Small intestine (tissue), 7 donors: ENCODE measurements around the gene FCGBP. TPM values are rescaled to one million over a fixed set of nuclear protein-coding genes. Genes with fewer than 3 reads are reported as not detected.
"Not testable (repeated sequence)": the region's sequence is repeated elsewhere in the genome, so short reads cannot be mapped to it uniquely, and the experiment has no call there.

Experiments used
- DNase-seq, 2 donors: peaks; one replicate each; pipeline versions ENCODE4 v3.0.0 to v3.0.0-alpha.2; 2013
- FAIRE-seq: peaks from 2 replicates; lab custom pipeline; 2012; peaks lifted over from hg19 to GRCh38; lab: Jason Lieb, UNC
- H3K27ac ChIP-seq, 3 donors: one replicate each; pipeline ENCODE4 v1.5.1; 2013; ENCODE audit warnings: low read length in 2 of 3, mild to moderate bottlenecking in 2 of 3, control low read depth in 1 of 3, inconsistent platforms in 1 of 3, low read depth in 1 of 3, moderate library complexity in 1 of 3
- H3K27me3 ChIP-seq, 3 donors: one replicate each; pipeline ENCODE4 v1.6.1; 2013; ENCODE audit warnings: low read length in 3 of 3, inconsistent platforms in 1 of 3; ENCODE audit not compliant: control insufficient read depth in 3 of 3, insufficient read depth in 3 of 3
- H3K36me3 ChIP-seq, 3 donors: one replicate each; pipeline ENCODE4 v1.6.1; 2013; ENCODE audit warnings: low read length in 3 of 3, inconsistent platforms in 1 of 3, low read depth in 1 of 3, mild to moderate bottlenecking in 1 of 3, moderate library complexity in 1 of 3; ENCODE audit not compliant: control insufficient read depth in 3 of 3, insufficient read depth in 2 of 3
- H3K4me1 ChIP-seq, 3 donors: one replicate each; pipeline ENCODE4 v1.6.1; 2013; ENCODE audit warnings: low read length in 2 of 3, inconsistent platforms in 1 of 3, low read depth in 1 of 3, mild to moderate bottlenecking in 1 of 3, moderate library complexity in 1 of 3; ENCODE audit not compliant: control insufficient read depth in 3 of 3, insufficient read depth in 2 of 3
- H3K4me3 ChIP-seq, 3 donors: one replicate each; pipeline ENCODE4 v1.5.1; 2013; ENCODE audit warnings: low read length in 3 of 3, control low read depth in 1 of 3, inconsistent platforms in 1 of 3, low read depth in 1 of 3, mild to moderate bottlenecking in 1 of 3, moderate library complexity in 1 of 3
- H3K9me3 ChIP-seq, 2 donors: one replicate each; pipeline ENCODE4 v1.6.1; 2013; ENCODE audit warnings: low read depth in 1 of 2, low read length in 1 of 2; ENCODE audit not compliant: control insufficient read depth in 2 of 2, insufficient read depth in 1 of 2
- whole genome bisulfite sequencing, 3 donors: extraction: QIAGEN DNeasy Blood & Tissue Kit; methylation state at CpG; one replicate each; pipeline ENCODE4 v1.1.7; 2013; 5-methylcytosine and 5-hydroxymethylcytosine counted together
- polyA plus RNA-seq, 4 donors: library from polyadenylated mRNA; stranded (reverse) in 3 of 4; unstranded in 1 of 4; fragments of 200-250 nt in 3 of 4; fragments of 120-200 nt in 1 of 4; gene quantifications; one replicate each; pipeline versions ENCODE4 v1.2.1 to v1.2.3, GENCODE V29; 2013
- donor health status: healthy with polysubstance abuse.
- donor health status: control.
- donor health status: control.
- donor health status: Bipolar disorder and iron deficiency.
- donor health status: healthy.

FCGBP gene
- polyA plus RNA-seq, 4 donors, result 17.0 to 743 (median 81.2) TPM

DNA sequence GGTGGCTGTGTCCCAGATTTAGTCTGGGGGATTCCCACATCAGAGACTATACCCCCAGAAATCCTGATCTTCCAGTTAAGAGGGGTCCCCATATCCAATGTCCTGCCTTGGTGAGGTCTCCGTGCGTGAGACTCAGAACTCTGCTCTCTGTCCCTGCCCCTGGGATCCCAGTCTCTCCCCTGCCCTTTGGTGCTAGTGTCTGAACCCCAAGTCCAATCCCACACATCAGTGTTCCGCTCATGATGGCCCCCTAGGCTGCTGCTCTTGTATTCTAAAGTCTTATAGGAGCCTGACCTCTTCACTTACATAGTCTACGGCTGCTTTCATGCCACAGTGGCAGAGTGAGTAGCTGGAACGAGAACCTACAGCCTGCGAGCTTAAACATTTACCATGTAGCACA lies 35.6 kb downstream of the FCGBP start:
- not testable (repeated sequence) for H3K9me3 ChIP-seq, H3K27me3 ChIP-seq, H3K27ac ChIP-seq, FAIRE-seq, H3K4me1 ChIP-seq, H3K36me3 ChIP-seq, H3K4me3 ChIP-seq
- DNase-seq, result peak in 1 of 2 donors; percentile 30
- WGBS, 3 donors, result 64 to 71% (median 64%) methylated on average over 4 to 5 of the region's 6 CpGs

DNA sequence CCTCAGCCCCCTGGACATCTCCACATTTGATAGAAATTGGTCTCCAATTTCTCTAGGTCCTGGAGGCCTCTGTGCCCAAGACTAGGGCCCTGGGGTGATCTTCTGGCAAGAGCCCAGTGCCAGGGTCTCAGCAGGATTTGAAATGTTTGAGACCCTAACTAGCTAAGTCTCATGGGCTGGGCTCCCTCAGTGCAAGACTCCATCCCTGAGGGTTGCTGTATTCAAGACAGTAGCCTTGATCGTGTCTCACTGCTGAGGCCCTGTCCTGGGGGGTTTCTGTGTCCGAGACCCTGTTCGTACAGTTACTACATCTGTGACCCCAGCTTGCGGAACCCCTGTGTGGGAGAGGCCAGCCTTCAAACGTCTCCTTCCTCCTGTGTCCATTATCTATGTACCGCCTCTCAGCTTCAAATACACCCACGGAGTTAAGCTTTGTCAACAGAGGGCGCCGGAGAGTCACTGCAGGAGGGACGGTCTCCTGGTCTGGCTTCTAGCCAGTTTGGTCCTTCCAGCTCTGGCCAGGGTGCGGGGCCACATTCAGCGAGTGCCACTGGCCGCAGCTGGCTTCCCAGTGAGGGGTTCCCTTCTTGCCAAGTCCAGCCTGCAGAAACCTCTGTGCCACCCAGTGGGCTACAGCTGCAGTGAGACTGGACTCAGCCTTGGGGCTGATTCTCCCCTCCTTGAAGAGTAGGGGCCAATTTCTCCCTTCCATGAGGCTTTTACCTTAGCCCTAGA lies 36.8 kb downstream of the FCGBP start:
- not testable (repeated sequence) for H3K4me1 ChIP-seq, H3K36me3 ChIP-seq, H3K9me3 ChIP-seq, H3K4me3 ChIP-seq, H3K27me3 ChIP-seq, H3K27ac ChIP-seq, FAIRE-seq
- DNase-seq, result peak; percentile 55 to 74
- WGBS, 3 donors, result 4 to 8% (median 5%) methylated on average over 13 of the region's 13 CpGs

DNA sequence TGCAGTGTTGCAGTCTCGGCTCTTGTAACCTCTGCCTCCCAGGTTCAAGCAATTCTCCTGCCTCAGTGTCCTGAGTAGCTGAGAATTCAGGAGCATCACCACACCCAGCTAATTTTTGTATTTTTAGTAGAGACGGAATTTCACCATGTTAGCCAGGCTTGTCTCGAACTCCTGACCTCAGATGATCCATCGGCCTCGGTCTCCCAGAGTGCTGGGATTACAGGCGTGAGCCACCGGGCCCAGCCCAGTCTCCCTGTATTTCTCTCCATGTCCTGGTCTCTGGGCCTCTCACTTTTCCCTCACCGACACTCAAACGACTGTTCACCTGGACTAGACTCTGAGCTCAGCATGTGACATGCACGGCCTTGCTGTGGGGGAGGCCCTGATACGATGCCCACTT lies 39.3 kb downstream of the FCGBP start:
- H3K36me3 ChIP-seq, result peaks cover 0 to 17% (median 0%) of the 10 kb centered on the region in 3 donors
- 86 to 91% (median 91%) methylated on average over 9 to 11 of the region's 11 CpGs for WGBS, 3 donors
- not testable (repeated sequence) for H3K9me3 ChIP-seq, H3K27ac ChIP-seq, FAIRE-seq, H3K4me3 ChIP-seq, DNase-seq, H3K27me3 ChIP-seq, H3K4me1 ChIP-seq

DNA sequence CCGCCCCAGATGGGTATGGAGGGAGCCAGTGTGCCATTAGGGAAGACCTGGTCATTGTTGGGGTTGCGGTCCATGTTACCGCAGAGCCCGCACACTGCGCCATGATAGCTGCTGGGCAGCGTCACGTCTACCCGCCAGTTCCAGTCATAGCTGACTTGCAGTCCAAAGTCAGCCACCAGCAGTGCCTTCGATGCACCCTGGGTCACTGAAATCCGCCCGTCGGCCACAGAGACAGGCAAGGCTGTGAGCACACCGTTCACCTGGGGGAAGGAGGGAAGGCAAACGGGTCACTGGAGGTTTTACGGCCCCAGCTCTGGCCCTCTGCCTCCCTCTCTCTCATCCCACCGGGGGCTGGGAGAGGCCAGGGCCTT lies 40.2 kb downstream of the FCGBP start:
- FAIRE-seq, result not testable (repeated sequence)
- WGBS, 3 donors, result 83 to 92% (median 84%) methylated on average over 10 to 13 of the region's 16 CpGs

DNA sequence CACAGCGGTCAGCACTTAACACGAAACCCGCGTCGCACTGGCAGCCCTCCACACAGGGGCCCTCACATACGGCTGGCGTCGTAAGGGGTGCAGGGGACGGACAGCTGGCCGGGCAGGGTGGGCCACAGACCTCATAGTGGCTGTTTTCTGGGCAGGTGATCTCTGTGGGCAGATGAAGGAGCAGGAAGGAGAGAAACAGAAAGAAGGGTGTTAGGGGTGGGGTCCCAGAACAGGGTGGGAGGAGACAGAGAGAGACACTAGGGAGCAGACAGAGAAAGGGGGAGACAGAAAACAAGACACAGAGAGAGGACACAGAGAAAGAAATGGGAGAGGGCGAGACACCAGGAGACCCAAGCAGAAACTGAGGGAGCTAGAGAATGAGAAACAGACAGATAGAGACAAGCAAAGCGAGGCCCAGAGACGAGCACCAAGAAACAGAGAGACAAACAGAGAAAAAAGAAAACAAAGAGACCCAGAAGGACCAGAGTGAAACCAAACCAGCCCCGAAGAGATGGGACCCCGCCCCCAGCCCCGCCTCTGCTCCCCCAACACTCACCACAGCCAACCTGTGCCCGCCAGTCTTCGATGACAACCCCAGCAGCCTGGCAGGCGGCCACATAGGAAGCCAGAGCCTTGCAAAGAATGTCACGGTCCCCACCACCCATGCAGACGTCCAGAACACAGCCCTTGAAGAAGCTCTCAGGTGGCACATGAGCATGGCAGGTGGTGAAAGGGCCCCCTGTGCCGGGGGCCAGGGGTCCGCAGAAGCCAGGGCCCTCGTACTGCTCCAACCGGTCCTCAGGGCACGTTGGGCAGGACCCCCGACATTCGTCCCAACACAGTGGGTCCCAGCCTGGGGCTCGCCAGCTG lies 40.8 kb downstream of the FCGBP start:
- H3K36me3 ChIP-seq, result peaks cover 0 to 20% (median 0%) of the 10 kb centered on the region in 3 donors
- FAIRE-seq, H3K9me3 ChIP-seq, H3K27me3 ChIP-seq, H3K4me3 ChIP-seq, H3K27ac ChIP-seq, DNase-seq, H3K4me1 ChIP-seq: not testable (repeated sequence)
- 76 to 84% (median 82%) methylated on average over 19 to 27 of the region's 29 CpGs for WGBS, 3 donors

More for the DNA sequence above, 40.2 kb downstream of the FCGBP start:
- not testable (repeated sequence) for H3K9me3 ChIP-seq, DNase-seq, H3K27ac ChIP-seq, H3K27me3 ChIP-seq, H3K4me1 ChIP-seq, H3K4me3 ChIP-seq
- H3K36me3 ChIP-seq, result peaks cover 0 to 20% (median 0%) of the 10 kb centered on the region in 3 donors

DNA sequence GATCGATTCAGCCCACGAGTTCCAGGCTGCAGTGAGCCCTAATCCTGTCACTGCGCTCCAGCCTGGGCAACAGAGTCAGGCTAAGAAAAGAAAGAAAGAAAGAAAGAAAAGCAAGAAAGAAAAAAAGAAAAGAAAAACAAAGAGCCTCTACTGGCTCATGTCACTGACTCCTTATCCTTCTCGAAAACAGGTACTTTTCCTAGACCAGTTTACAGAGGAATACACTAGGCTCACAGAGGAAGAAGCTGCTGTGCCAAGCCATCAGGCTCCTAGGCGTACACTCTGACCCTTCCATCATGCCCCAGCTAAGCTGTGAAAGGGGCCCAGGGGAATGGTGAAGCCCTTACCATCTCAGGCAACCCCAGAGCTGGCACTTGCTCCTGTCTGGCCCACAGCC lies 41.9 kb downstream of the FCGBP start:
- not testable (repeated sequence) for FAIRE-seq

DNA sequence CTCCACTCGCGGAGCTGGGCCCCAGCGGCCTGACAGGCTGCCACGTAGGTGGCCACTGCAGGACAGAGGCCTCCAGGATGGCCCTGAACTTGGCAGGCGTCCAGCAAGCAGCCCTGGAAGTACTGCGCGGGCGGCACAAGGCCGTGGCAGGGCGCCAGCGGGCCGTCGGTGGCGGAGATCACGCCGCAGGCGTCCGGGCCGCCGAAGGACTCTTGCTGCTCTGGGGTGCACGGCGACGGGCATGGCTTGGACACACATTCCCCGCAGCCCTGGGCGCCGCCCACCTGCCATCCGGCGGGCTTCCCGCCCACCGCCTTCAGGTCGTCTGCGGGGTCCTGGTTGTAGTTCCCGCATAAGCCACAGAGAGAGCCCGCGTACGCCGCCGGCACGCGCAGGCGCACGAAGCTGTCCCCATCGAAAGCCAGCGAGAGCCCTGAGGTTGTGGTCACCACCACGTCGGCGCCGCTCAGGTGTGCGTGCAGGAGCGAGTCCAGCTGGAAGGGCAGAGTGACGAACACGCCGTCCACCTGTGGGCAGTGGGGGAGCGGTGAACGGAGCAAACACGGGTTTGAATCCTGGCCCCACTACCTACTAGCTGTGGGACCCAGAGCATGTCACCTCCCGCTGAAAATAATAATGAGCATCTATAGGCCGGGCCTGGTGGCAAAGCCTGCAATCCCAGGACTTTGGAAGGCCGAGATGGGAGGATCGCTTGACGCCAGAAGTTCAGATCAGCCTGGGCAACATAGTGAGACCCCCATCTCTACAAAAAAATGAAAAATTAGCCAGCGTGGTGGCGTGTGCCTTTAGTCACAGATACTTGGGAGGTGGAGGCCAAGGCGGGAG lies 42.6 kb downstream of the FCGBP start:
- not testable (repeated sequence) for H3K4me1 ChIP-seq, FAIRE-seq, H3K9me3 ChIP-seq, H3K4me3 ChIP-seq, H3K27ac ChIP-seq, H3K27me3 ChIP-seq
- peak in 1 of 2 donors; percentile 76 for DNase-seq
- 44 to 70% (median 57%) methylated on average over 64 of the region's 64 CpGs for WGBS, 3 donors
- peaks cover 0 to 20% (median 0%) of the 10 kb centered on the region in 3 donors for H3K36me3 ChIP-seq

More for the DNA sequence above, 41.9 kb downstream of the FCGBP start:
- 77 to 95% (median 86%) methylated on average over 5 of the region's 5 CpGs for WGBS, 3 donors
- H3K4me1 ChIP-seq, DNase-seq, H3K9me3 ChIP-seq, H3K4me3 ChIP-seq, H3K27ac ChIP-seq, H3K27me3 ChIP-seq: not testable (repeated sequence)
- H3K36me3 ChIP-seq, result peaks cover 0 to 20% (median 0%) of the 10 kb centered on the region in 3 donors
